Astrocyte (in vitro differentiated cells and primary cell): Measurements from ENCODE around the gene TCN1.

Source experiments
- EZH2 ChIP-seq: IDR thresholded peaks from 2 replicates; pipeline ENCODE4 v1.6.1; 2012; ENCODE audit warnings: mild to moderate bottlenecking, low read length, inconsistent platforms; ENCODE audit not compliant: insufficient read depth
- TF ChIP-seq, protein P1 (sequence below): IDR thresholded peaks from 2 replicates; pipeline ENCODE4 v1.5.1; 2011; ENCODE audit warnings: low read depth, mild to moderate bottlenecking, inconsistent platforms, low read length, moderate library complexity; ENCODE audit not compliant: insufficient read depth

- TF ChIP-seq, protein P1, sequence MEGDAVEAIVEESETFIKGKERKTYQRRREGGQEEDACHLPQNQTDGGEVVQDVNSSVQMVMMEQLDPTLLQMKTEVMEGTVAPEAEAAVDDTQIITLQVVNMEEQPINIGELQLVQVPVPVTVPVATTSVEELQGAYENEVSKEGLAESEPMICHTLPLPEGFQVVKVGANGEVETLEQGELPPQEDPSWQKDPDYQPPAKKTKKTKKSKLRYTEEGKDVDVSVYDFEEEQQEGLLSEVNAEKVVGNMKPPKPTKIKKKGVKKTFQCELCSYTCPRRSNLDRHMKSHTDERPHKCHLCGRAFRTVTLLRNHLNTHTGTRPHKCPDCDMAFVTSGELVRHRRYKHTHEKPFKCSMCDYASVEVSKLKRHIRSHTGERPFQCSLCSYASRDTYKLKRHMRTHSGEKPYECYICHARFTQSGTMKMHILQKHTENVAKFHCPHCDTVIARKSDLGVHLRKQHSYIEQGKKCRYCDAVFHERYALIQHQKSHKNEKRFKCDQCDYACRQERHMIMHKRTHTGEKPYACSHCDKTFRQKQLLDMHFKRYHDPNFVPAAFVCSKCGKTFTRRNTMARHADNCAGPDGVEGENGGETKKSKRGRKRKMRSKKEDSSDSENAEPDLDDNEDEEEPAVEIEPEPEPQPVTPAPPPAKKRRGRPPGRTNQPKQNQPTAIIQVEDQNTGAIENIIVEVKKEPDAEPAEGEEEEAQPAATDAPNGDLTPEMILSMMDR: no peak
- no peak for TF ChIP-seq EZH2
These were observed 28.3 kb upstream of the TCN1 start for GRCh38 chr11:59894616-59895015.
